Measurements from ENCODE around the gene ALDOC.

DNA sequence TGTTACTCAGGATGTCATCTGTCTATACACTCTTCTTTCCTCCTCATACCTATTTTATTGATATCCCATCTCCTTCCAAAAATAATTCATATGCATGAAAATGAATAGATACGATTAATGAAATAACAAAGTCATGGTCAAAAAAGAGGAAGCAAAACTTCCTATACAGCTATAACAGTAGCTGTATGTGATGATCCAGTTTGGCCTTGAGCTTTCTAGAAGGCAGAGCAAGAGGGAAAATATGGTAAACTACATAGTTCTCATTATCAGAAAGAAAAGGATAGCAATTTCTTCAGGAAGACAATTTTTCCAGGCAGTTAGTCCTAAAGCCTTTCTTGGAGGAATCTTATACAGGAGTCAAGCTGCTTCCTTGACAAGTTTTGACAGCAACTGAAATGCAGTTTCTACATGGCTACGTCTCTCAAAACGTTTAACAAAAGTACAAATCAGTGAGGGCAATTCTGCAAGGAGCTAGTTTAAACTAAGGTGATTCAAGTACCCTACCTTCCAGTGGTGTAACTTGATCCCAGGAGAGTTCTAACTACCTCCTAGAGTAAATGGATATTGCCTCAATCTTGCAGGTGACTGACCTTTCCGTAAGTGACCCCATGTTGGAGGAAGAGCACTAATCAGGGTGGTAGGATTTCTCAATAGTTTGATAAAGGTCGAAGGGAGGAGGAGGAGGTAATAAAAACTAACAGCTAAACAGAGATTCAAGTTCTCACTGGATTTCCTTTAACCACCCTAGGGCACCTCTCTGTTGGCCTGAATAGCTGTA, 21.1 kb upstream of the ALDOC start:
- TF ChIP-seq YY1 (IDR thresholded peaks at IDR 0.05; ENCODE audit: insufficient read depth, insufficient read length) (no peak), ZNF274 (IDR thresholded peaks at IDR 0.05; ENCODE audit: low read depth, low read length) (no peak)
